Measurements from ENCODE around the gene RBM15.

- no peak for TF ChIP-seq POLR2A (IDR thresholded peaks at IDR 0.05)
- TF ChIP-seq, protein P1, sequence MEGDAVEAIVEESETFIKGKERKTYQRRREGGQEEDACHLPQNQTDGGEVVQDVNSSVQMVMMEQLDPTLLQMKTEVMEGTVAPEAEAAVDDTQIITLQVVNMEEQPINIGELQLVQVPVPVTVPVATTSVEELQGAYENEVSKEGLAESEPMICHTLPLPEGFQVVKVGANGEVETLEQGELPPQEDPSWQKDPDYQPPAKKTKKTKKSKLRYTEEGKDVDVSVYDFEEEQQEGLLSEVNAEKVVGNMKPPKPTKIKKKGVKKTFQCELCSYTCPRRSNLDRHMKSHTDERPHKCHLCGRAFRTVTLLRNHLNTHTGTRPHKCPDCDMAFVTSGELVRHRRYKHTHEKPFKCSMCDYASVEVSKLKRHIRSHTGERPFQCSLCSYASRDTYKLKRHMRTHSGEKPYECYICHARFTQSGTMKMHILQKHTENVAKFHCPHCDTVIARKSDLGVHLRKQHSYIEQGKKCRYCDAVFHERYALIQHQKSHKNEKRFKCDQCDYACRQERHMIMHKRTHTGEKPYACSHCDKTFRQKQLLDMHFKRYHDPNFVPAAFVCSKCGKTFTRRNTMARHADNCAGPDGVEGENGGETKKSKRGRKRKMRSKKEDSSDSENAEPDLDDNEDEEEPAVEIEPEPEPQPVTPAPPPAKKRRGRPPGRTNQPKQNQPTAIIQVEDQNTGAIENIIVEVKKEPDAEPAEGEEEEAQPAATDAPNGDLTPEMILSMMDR (IDR thresholded peaks at IDR 0.05) = no peak
Observed at GRCh38 chr1:110341146-110341871, 2.1 kb downstream of the RBM15 start.
